ENCODE data around the gene SMIM22.

DNA sequence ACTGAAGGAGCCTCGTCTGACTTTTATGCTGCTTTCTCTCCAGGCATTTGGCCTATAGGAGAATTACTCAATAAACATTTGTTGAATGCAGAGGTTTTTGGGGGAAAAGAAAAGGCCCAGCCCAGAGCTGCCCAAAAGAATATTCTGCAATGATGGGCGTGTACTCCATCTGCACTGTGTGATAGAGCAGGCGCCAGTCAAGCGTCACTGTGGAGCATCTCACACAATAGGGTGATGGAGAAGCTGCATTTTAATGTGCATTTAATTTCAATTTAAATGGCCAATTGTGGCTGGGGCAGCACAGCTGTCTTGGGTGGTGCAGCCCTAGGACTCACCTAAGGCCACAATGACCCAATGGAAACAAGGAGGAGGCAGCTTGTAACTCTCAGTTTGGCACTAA lies 31.4 kb downstream of the SMIM22 start:
- TF ChIP-seq, protein P1, sequence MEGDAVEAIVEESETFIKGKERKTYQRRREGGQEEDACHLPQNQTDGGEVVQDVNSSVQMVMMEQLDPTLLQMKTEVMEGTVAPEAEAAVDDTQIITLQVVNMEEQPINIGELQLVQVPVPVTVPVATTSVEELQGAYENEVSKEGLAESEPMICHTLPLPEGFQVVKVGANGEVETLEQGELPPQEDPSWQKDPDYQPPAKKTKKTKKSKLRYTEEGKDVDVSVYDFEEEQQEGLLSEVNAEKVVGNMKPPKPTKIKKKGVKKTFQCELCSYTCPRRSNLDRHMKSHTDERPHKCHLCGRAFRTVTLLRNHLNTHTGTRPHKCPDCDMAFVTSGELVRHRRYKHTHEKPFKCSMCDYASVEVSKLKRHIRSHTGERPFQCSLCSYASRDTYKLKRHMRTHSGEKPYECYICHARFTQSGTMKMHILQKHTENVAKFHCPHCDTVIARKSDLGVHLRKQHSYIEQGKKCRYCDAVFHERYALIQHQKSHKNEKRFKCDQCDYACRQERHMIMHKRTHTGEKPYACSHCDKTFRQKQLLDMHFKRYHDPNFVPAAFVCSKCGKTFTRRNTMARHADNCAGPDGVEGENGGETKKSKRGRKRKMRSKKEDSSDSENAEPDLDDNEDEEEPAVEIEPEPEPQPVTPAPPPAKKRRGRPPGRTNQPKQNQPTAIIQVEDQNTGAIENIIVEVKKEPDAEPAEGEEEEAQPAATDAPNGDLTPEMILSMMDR (conservative IDR thresholded peaks at IDR 0.05 in 1 of 2, IDR thresholded peaks at IDR 0.05 in 1 of 2; ENCODE audit: low read depth in 1 of 2, low read length in 2 of 2), result no peak
- no peak for TF ChIP-seq EZH2 (IDR thresholded peaks at IDR 0.05; ENCODE audit: low read length, missing control alignments)
